Mesothelial cell of epicardium (in vitro differentiated cells): Measurements from ENCODE around the gene CDK6. TPM values are rescaled to one million over a fixed set of nuclear protein-coding genes. Genes with fewer than 3 reads are reported as not detected.
A peak's percentile ranks its signal among the peaks of the same experiment; 100 is the strongest.
"Not testable (repeated sequence)": the region's sequence is repeated elsewhere in the genome, so short reads cannot be mapped to it uniquely, and the experiment has no call there.

Experiments
- DNase-seq, 2 experiments: peaks; one replicate each; pipeline ENCODE4 v3.0.0; 2021; ENCODE audit warnings: low spot score in 2 of 2; ENCODE audit not compliant: unreplicated experiment in 2 of 2
- H3K27ac Mint-ChIP-seq: 2 replicates; pipeline ENCODE4 v1.8.0; 2021; ENCODE audit warnings: mixed read lengths
- H3K27me3 Mint-ChIP-seq: 2 replicates; pipeline ENCODE4 v1.8.0; 2021; ENCODE audit warnings: low read depth, mixed read lengths
- H3K36me3 Mint-ChIP-seq: 2 replicates; pipeline ENCODE4 v1.8.0; 2021; ENCODE audit warnings: mixed read lengths
- H3K4me1 Mint-ChIP-seq: 2 replicates; pipeline ENCODE4 v1.8.0; 2021; ENCODE audit warnings: mixed read lengths
- H3K4me3 Mint-ChIP-seq: 2 replicates; pipeline ENCODE4 v1.8.0; 2021; ENCODE audit warnings: mild to moderate bottlenecking, moderate library complexity, mixed read lengths
- H3K9me3 Mint-ChIP-seq: 2 replicates; pipeline ENCODE4 v1.8.0; 2021; ENCODE audit warnings: mixed read lengths
- CTCF ChIP-seq: fragments of 200-600 bp; sonication (generic); IDR thresholded peaks from one replicate; pipeline ENCODE4 v1.5.0; 2021; ENCODE audit warnings: antibody characterized with exemption; ENCODE audit not compliant: unreplicated experiment
- total RNA-seq: library from RNA; stranded (reverse); gene quantifications from 3 replicates; pipeline ENCODE4 v1.2.1, GENCODE V29; 2021

Gene CDK6
- total RNA-seq, 1 donor from 2014 or later: 138 TPM

GRCh38 chr7:92872701-92873100 lies 36.3 kb upstream of the CDK6 start:
- Mint-ChIP-seq H3K9me3 (peaks cover 15% of the 10 kb centered on the region), H3K27ac (no peak overlapping the region), H3K36me3 (peaks cover 9% of the 10 kb centered on the region), H3K4me3 (no peak overlapping the region), H3K4me1 (peaks cover 21% of the 10 kb centered on the region), H3K27me3 (peaks cover 11% of the 10 kb centered on the region)
- DNase-seq: no peak
- TF ChIP-seq CTCF: no peak

GRCh38 chr7:92868683-92869293 lies 32.4 kb upstream of the CDK6 start:
- no peak overlapping the region for H3K4me3 Mint-ChIP-seq
- TF ChIP-seq CTCF: no peak
- H3K4me1 Mint-ChIP-seq: peaks cover 10% of the 10 kb centered on the region

GRCh38 chr7:92864169-92864568 lies 27.8 kb upstream of the CDK6 start:
- H3K36me3 Mint-ChIP-seq: peaks cover 14% of the 10 kb centered on the region
- TF ChIP-seq CTCF: peak; percentile 18
- not testable (repeated sequence) for H3K4me3 Mint-ChIP-seq, H3K4me1 Mint-ChIP-seq, H3K27ac Mint-ChIP-seq, DNase-seq, H3K27me3 Mint-ChIP-seq
- peaks cover 26% of the 10 kb centered on the region for H3K9me3 Mint-ChIP-seq

More at GRCh38 chr7:92868683-92869293, 32.4 kb upstream of the CDK6 start:
- Mint-ChIP-seq H3K9me3 (peaks cover 23% of the 10 kb centered on the region), H3K27me3 (peaks cover 11% of the 10 kb centered on the region), H3K27ac (no peak overlapping the region), H3K36me3 (peaks cover 9% of the 10 kb centered on the region)
- DNase-seq: no peak

GRCh38 chr7:92856436-92856835 lies 20.1 kb upstream of the CDK6 start:
- H3K4me3 Mint-ChIP-seq: no peak overlapping the region
- H3K36me3 Mint-ChIP-seq: no peaks in the 10 kb centered on the region
- no peaks in the 10 kb centered on the region for H3K27me3 Mint-ChIP-seq
- no peak for TF ChIP-seq CTCF
- H3K9me3 Mint-ChIP-seq: no peaks in the 10 kb centered on the region
- peaks cover 9% of the 10 kb centered on the region for H3K4me1 Mint-ChIP-seq
- DNase-seq: no peak
- H3K27ac Mint-ChIP-seq: no peak overlapping the region

GRCh38 chr7:92854501-92855238 lies 18.3 kb upstream of the CDK6 start:
- Mint-ChIP-seq H3K27me3 (no peaks in the 10 kb centered on the region), H3K4me1 (peaks cover 9% of the 10 kb centered on the region), H3K27ac (peak overlapping the region; percentile 5), H3K9me3 (no peaks in the 10 kb centered on the region), H3K4me3 (no peak overlapping the region), H3K36me3 (no peaks in the 10 kb centered on the region)
- DNase-seq: no peak
- no peak for TF ChIP-seq CTCF
